CD4-positive, alpha-beta T cell treated with Interleukin-10 for 1 hour (primary cell): ENCODE data around the gene GMPR2.
"Not testable (repeated sequence)": the region's sequence is repeated elsewhere in the genome, so short reads cannot be mapped to it uniquely, and the experiment has no call there.

Source experiments
- DNase-seq: peaks from one replicate; pipeline ENCODE4 v3.0.0-alpha.2; 2020

The GMPR2 gene

GRCh38 chr14:24203249-24203886 is 29.4 kb upstream of the GMPR2 start:
- not testable (repeated sequence) for DNase-seq

GRCh38 chr14:24204163-24205146 is 28.3 kb upstream of the GMPR2 start:
- no peak for DNase-seq

- no peak for DNase-seq
Measured at GRCh38 chr14:24206260-24207103, 26.2 kb upstream of the GMPR2 start.

GRCh38 chr14:24207104-24207551 is 25.6 kb upstream of the GMPR2 start:
- DNase-seq, result peak; percentile 16

- DNase-seq, result no peak
Measured at GRCh38 chr14:24207625-24208024, 25.1 kb upstream of the GMPR2 start.

GRCh38 chr14:24211311-24211710 is 21.4 kb upstream of the GMPR2 start:
- DNase-seq, result no peak

- DNase-seq, result peak; percentile 97
Measured at GRCh38 chr14:24212924-24213865, 19.5 kb upstream of the GMPR2 start, which contains the start of gene CHMP4A. Gene CHMP4A (minus strand): TSS chr14:24213488. CDS start chr14:24213439, 49 bp downstream.

- no peak for DNase-seq
Measured at GRCh38 chr14:24213866-24214662, 18.7 kb upstream of the GMPR2 start.

GRCh38 chr14:24215495-24216344 is 17.0 kb upstream of the GMPR2 start, which contains the start of gene MDP1:
Gene MDP1 (minus strand): TSS chr14:24216066. CDS start chr14:24215955, 111 bp downstream.
- peak; percentile 92 for DNase-seq

- DNase-seq, result no peak
Measured at GRCh38 chr14:24216345-24216699, 16.4 kb upstream of the GMPR2 start.

GRCh38 chr14:24216876-24217275 is 15.9 kb upstream of the GMPR2 start:
- DNase-seq, result not testable (repeated sequence)

GRCh38 chr14:24219080-24219479 is 13.6 kb upstream of the GMPR2 start:
- DNase-seq, result no peak

GRCh38 chr14:24219521-24219920 is 13.2 kb upstream of the GMPR2 start:
- DNase-seq, result no peak

GRCh38 chr14:24222987-24223386 is 9.7 kb upstream of the GMPR2 start:
- not testable (repeated sequence) for DNase-seq

- no peak for DNase-seq
Measured at GRCh38 chr14:24224618-24225071, 8.1 kb upstream of the GMPR2 start.

GRCh38 chr14:24226473-24226872 is 6.3 kb upstream of the GMPR2 start:
- no peak for DNase-seq

GRCh38 chr14:24228902-24229301 is 3.8 kb upstream of the GMPR2 start:
- no peak for DNase-seq

GRCh38 chr14:24231263-24232120 is 1.2 kb upstream of the GMPR2 start:
- DNase-seq, result peak; percentile 32
